HepG2 (cell line): Measurements from ENCODE around the gene GJA3. TPM values are rescaled to one million over a fixed set of nuclear protein-coding genes. Genes with fewer than 3 reads are reported as not detected.

Experiments
- ATAC-seq: fragments of 200-7000 bp; cut with Tn5 transposase; 3 replicates; pipeline ENCODE4 v1.9.1; 2020; ENCODE audit warnings: mild to moderate bottlenecking, moderate library complexity
- BruUV-seq: library from RNA; stranded (reverse); fragments of 400-500 nt; replicated peaks from 2 replicates; lab custom pipeline; 2021; lab: Mats Ljungman, UMichigan
- CTCF ChIA-PET: fragments of 300-600 bp; formaldehyde crosslinking; extraction: SDS; loops from one replicate; lab custom pipeline; 2021; ENCODE audit warnings: low total read pairs, inconsistent platforms, low intra/inter-chr PET ratio; lab: Yijun Ruan, JAX
- POLR2A ChIA-PET: fragments of 350-600 bp; sonication (Branson Sonifier 250); formaldehyde crosslinking; loops from one replicate; lab custom pipeline; 2020; ENCODE audit warnings: antibody characterized with exemption, inconsistent platforms; lab: Yijun Ruan, JAX
- DNase-seq: peaks from one replicate; pipeline ENCODE4 v3.0.0-alpha.2; 2015; ENCODE audit warnings: low spot score
- FAIRE-seq: peaks from 3 replicates; lab custom pipeline; 2011; peaks lifted over from hg19 to GRCh38; lab: Jason Lieb, UNC
- H2AFZ ChIP-seq: one replicate; pipeline ENCODE4 v1.6.1; 2011; ENCODE audit warnings: low read length, inconsistent platforms
- H3K27ac ChIP-seq: fragments of 300-600 bp; 3 replicates; pipeline ENCODE4 v1.8.0; 2011; ENCODE audit warnings: mixed run types, mild to moderate bottlenecking, mixed read lengths, low read length, inconsistent platforms; ENCODE audit not compliant: insufficient read depth; ENCODE audit errors: extremely low read length
- H3K27me3 ChIP-seq, 2 experiments: fragments of 200-600 bp in 1 of 2; 2 replicates in 1 of 2; 3 replicates in 1 of 2; pipeline versions ENCODE4 v1.6.0 to v1.8.0; 2011; ENCODE audit warnings: low read length in 2 of 2, mild to moderate bottlenecking in 2 of 2, moderate library complexity in 2 of 2, inconsistent platforms in 1 of 2; ENCODE audit not compliant: insufficient read depth in 2 of 2, control insufficient read depth in 1 of 2
- H3K36me3 ChIP-seq, 2 experiments: fragments of 200-600 bp in 1 of 2; replicated peaks in 1 of 2; 2 replicates in 1 of 2; 3 replicates in 1 of 2; pipeline versions ENCODE4 v1.5.1 to v1.8.0; 2011; ENCODE audit warnings: low read length in 2 of 2, inconsistent platforms in 1 of 2; ENCODE audit not compliant: insufficient read depth in 2 of 2, control insufficient read depth in 1 of 2
- H3K4me1 ChIP-seq: 2 replicates; pipeline ENCODE4 v1.5.1; 2012; ENCODE audit warnings: low read length, inconsistent platforms; ENCODE audit not compliant: insufficient read depth
- H3K4me2 ChIP-seq: 2 replicates; pipeline ENCODE4 v1.6.0; 2011; ENCODE audit warnings: low read depth, low read length, inconsistent platforms
- H3K4me3 ChIP-seq, 3 experiments: fragments of 200-600 bp in 1 of 3; sonication (generic), shearing (Covaris generic) in 1 of 3; replicated peaks in 1 of 3; 2 replicates each; pipeline ENCODE4 v1.5.1; 2011 to 2016; ENCODE audit warnings: low read length in 3 of 3, inconsistent platforms in 2 of 3, low read depth in 2 of 3, mild to moderate bottlenecking in 2 of 3, control low read depth in 1 of 3, mixed read lengths in 1 of 3; ENCODE audit not compliant: insufficient read depth in 1 of 3
- H3K79me2 ChIP-seq: one replicate; pipeline ENCODE4 v1.6.1; 2011; ENCODE audit warnings: low read length, inconsistent platforms; ENCODE audit not compliant: insufficient read depth
- H3K9ac ChIP-seq: 2 replicates; pipeline ENCODE4 v1.6.0; 2011; ENCODE audit warnings: mild to moderate bottlenecking, low read depth, low read length, inconsistent platforms; ENCODE audit not compliant: insufficient read depth
- H3K9me3 ChIP-seq: 2 replicates; pipeline ENCODE4 v1.5.1; 2012; ENCODE audit warnings: mild to moderate bottlenecking, low read length
- H4K20me1 ChIP-seq: 2 replicates; pipeline ENCODE4 v1.6.0; 2011; ENCODE audit warnings: inconsistent platforms, mild to moderate bottlenecking, low read length, moderate library complexity; ENCODE audit not compliant: insufficient read depth
- ATF6 ChIP-seq: sonication (generic); formaldehyde crosslinking; conservative IDR thresholded peaks from 2 replicates; pipeline ENCODE4 v1.4.0; 2020; ENCODE audit warnings: missing genetic modification reagents
- DMAP1 ChIP-seq: IDR thresholded peaks from 2 replicates; pipeline ENCODE4 v1.6.1; 2016
- DNMT3B ChIP-seq: conservative IDR thresholded peaks from 2 replicates; pipeline ENCODE4 v1.6.1; 2016; ENCODE audit warnings: missing biosample characterization, control low read depth
- HOXA5 ChIP-seq: sonication (generic); formaldehyde crosslinking; IDR thresholded peaks from 2 replicates; pipeline ENCODE4 v1.4.0; 2020; ENCODE audit warnings: missing genetic modification reagents
- NR3C1 ChIP-seq: sonication (generic); formaldehyde crosslinking; IDR thresholded peaks from 2 replicates; pipeline ENCODE4 v1.4.0; 2020; ENCODE audit warnings: missing genetic modification reagents
- PCBP1 ChIP-seq: fragments of 200-400 bp; formaldehyde crosslinking; IDR thresholded peaks from 2 replicates; pipeline ENCODE4 v1.6.1; 2017; ENCODE audit warnings: mild to moderate bottlenecking, low read depth, low read length, borderline replicate concordance
- RORA ChIP-seq: sonication (generic); formaldehyde crosslinking; IDR thresholded peaks from 2 replicates; pipeline ENCODE4 v1.5.0; 2020; ENCODE audit warnings: mild to moderate bottlenecking, missing genetic modification reagents, moderate library complexity
- SAFB2 ChIP-seq: sonication (generic); formaldehyde crosslinking; IDR thresholded peaks from 2 replicates; pipeline ENCODE4 v1.5.1; 2020; ENCODE audit warnings: missing genetic modification reagents, low read depth, mild to moderate bottlenecking, borderline replicate concordance
- SRSF1 ChIP-seq: fragments of 200-400 bp; formaldehyde crosslinking; optimal IDR thresholded peaks from 2 replicates; pipeline ENCODE3; 2017; ENCODE audit warnings: mild to moderate bottlenecking, low read depth, low read length, moderate library complexity
- TFE3 ChIP-seq: IDR thresholded peaks from 2 replicates; pipeline ENCODE4 v1.6.1; 2016
- THYN1 ChIP-seq: sonication (generic); formaldehyde crosslinking; IDR thresholded peaks from 2 replicates; pipeline ENCODE4 v1.8.1; 2023; ENCODE audit warnings: low read depth, mild to moderate bottlenecking, moderate library complexity, missing genetic modification reagents, borderline replicate concordance
- U2AF2 ChIP-seq: fragments of 200-400 bp; formaldehyde crosslinking; IDR thresholded peaks from 2 replicates; pipeline ENCODE4 v1.6.1; 2017; ENCODE audit warnings: low read depth, mild to moderate bottlenecking, low read length
- ZBTB34 ChIP-seq: sonication (generic); formaldehyde crosslinking; IDR thresholded peaks from 2 replicates; pipeline ENCODE4 v1.8.0; 2022; ENCODE audit warnings: mild to moderate bottlenecking, missing genetic modification reagents
- ZNF160 ChIP-seq: sonication (generic); formaldehyde crosslinking; IDR thresholded peaks from 2 replicates; pipeline ENCODE4 v1.8.0; 2022; ENCODE audit warnings: mild to moderate bottlenecking, inconsistent platforms, missing genetic modification reagents
- ZNF337 ChIP-seq: sonication (generic); formaldehyde crosslinking; IDR thresholded peaks from 2 replicates; pipeline ENCODE4 v1.5.1; 2020; ENCODE audit warnings: missing genetic modification reagents, low read depth, mild to moderate bottlenecking, borderline replicate concordance
- WGBS: methylation state at CpG from one replicate; pipeline ENCODE4 v1.1.6; 2017; ENCODE audit warnings: low lambda C conversion rate; 5-methylcytosine and 5-hydroxymethylcytosine counted together
- in situ Hi-C: cut with HindIII; loops from 2 replicates; pipeline ENCODE4 v1.10.0; 2017; ENCODE audit warnings: low pct_unique_long_range_greater_than_20kb; ENCODE audit not compliant: extremely low pct_ligation_motif_present
- intact Hi-C: fragments of 100-400 bp; cut with micrococcal nuclease; formaldehyde crosslinking; loops from one replicate; pipeline ENCODE4 v1.10.0; 2022; ENCODE audit not compliant: unreplicated experiment
- polyA plus RNA-seq, 8 experiments: library from polyadenylated mRNA; depleted of rRNA in 3 of 8; stranded (reverse) in 7 of 8; unstranded in 1 of 8; fragments of >200 nt; fragmentation: Illumina TruSeq in 4 of 8; extraction: Trizol in 4 of 8; gene quantifications; 2 replicates each; pipeline versions ENCODE4 v1.2.1 to v1.2.3, GENCODE V29; 2011 to 2016; ENCODE audit warnings: low read depth in 4 of 8, missing spikeins in 1 of 8, mixed read lengths in 1 of 8; ENCODE audit not compliant: insufficient read depth in 1 of 8
- total RNA-seq, 5 experiments: library from RNA; depleted of rRNA; stranded (reverse); fragments of >200 nt; fragmentation: Illumina TruSeq; extraction: Trizol; gene quantifications; 2 replicates each; pipeline ENCODE4 v1.2.3, GENCODE V29; 2016; ENCODE audit warnings: low read depth in 1 of 5

The GJA3 gene
- total and polyA plus RNA-seq, 2 of the 13 experiments (the other 11 are each of a cell fraction or from before 2014, with no cell fraction given): 0.04 TPM

- WGBS: 37% methylated on average over 1 of the region's 1 CpG
- intact Hi-C loops (no loop called here), in situ Hi-C loops (no loop called here)
- no peaks in the 10 kb centered on the region for H3K4me1 ChIP-seq
- ChIA-PET CTCF (no interaction called here), POLR2A (no interaction called here)
- no peak overlapping the region for H3K4me3 ChIP-seq
- no peak for TF ChIP-seq ATF6
- H2AFZ ChIP-seq: no peak overlapping the region
- no peaks in the 10 kb centered on the region for H3K36me3 ChIP-seq
- ATAC-seq: no peak
- H3K4me2 ChIP-seq: no peak overlapping the region
- no peak overlapping the region for H3K27ac ChIP-seq
- BruUV-seq: no TSS peak
- DNase-seq: no peak
- FAIRE-seq: no peak
- no peaks in the 10 kb centered on the region for H3K9me3 ChIP-seq
- H3K9ac ChIP-seq: no peak overlapping the region
- H3K79me2 ChIP-seq: no peaks in the 10 kb centered on the region
- H4K20me1 ChIP-seq: no peaks in the 10 kb centered on the region
- H3K27me3 ChIP-seq: peaks cover 0 to 3% of the 10 kb centered on the region in 2 experiments; a peak in 2 of 5 replicates
Measured at GRCh38 chr13:20209948-20210347, 49.1 kb upstream of the GJA3 start.

GRCh38 chr13:20206698-20207235 lies 45.9 kb upstream of the GJA3 start:
- in situ Hi-C loops: no loop called here
- TF ChIP-seq NR3C1 (CRISPR knock-in tag) (no peak), RORA (no peak), TFE3 (CRISPR knock-in tag) (no peak), SAFB2 (CRISPR knock-in tag) (no peak), SRSF1 (no peak), HOXA5 (CRISPR knock-in tag) (no peak), ZNF160 (no peak), THYN1 (CRISPR knock-in tag) (no peak), ZNF337 (no peak), ZBTB34 (CRISPR knock-in tag) (no peak), PCBP1 (no peak), U2AF2 (no peak), DNMT3B (no peak), DMAP1 (CRISPR knock-in tag) (no peak)

More at GRCh38 chr13:20206698-20207235, 45.9 kb upstream of the GJA3 start:
- DNase-seq (no peak), ATAC-seq (no peak), FAIRE-seq (no peak)
- no peak overlapping the region for H2AFZ ChIP-seq
- no peak overlapping the region for H3K9ac ChIP-seq
- no peak overlapping the region for H3K4me3 ChIP-seq
- H3K4me2 ChIP-seq: no peak overlapping the region
- H3K9me3 ChIP-seq: no peaks in the 10 kb centered on the region
- WGBS: 40% methylated on average over 16 of the region's 16 CpGs
- no peaks in the 10 kb centered on the region for H3K79me2 ChIP-seq
- peaks cover 3% of the 10 kb centered on the region in 2 experiments; a peak in 3 of 5 replicates for H3K27me3 ChIP-seq
- no peak overlapping the region for H3K27ac ChIP-seq
- BruUV-seq: no TSS peak
- intact Hi-C loops: no loop called here
- POLR2A ChIA-PET: no interaction called here
- no peaks in the 10 kb centered on the region for H3K36me3 ChIP-seq
- CTCF ChIA-PET: no interaction called here
- no peaks in the 10 kb centered on the region for H3K4me1 ChIP-seq
- no peaks in the 10 kb centered on the region for H4K20me1 ChIP-seq
